Activated CD8-positive, alpha-beta T cell treated with anti-CD3 and anti-CD28 coated beads, Interleukin-2, amount 10 ng/mL, durations not matched to agents 7 days and 5 days (primary cell): ENCODE results near the gene GDF7. TPM values are rescaled to one million over a fixed set of nuclear protein-coding genes. Genes with fewer than 3 reads are reported as not detected.

Source experiments
- ATAC-seq: fragments of 150-1000 bp; cut with Tn5 transposase; one replicate; pipeline ENCODE4 v1.10.0; 2021; ENCODE audit warnings: moderate library complexity
- CTCF ChIA-PET: fragments of 350-600 bp; sonication (Branson Sonifier 250); formaldehyde crosslinking; loops from one replicate; lab custom pipeline; 2021; ENCODE audit warnings: antibody characterized with exemption; lab: Charles Lee
- POLR2A ChIA-PET: fragments of 350-600 bp; sonication (Branson Sonifier 250); formaldehyde crosslinking; loops from one replicate; lab custom pipeline; 2021; ENCODE audit warnings: antibody characterized with exemption; lab: Charles Lee
- DNase-seq: peaks from one replicate; pipeline ENCODE4 v3.0.0-alpha.2; 2020
- H3K27ac Mint-ChIP-seq: one replicate; pipeline ENCODE4 v1.8.0; 2021; ENCODE audit warnings: mild to moderate bottlenecking, mixed read lengths
- H3K27me3 Mint-ChIP-seq: one replicate; pipeline ENCODE4 v1.8.0; 2021; ENCODE audit warnings: low read depth, mixed read lengths
- H3K36me3 Mint-ChIP-seq: one replicate; pipeline ENCODE4 v1.8.0; 2021; ENCODE audit warnings: low read depth, mixed read lengths
- H3K4me1 Mint-ChIP-seq: one replicate; pipeline ENCODE4 v1.8.0; 2021; ENCODE audit warnings: low read depth, mixed read lengths
- H3K4me3 Mint-ChIP-seq: one replicate; pipeline ENCODE4 v1.8.0; 2021; ENCODE audit warnings: mild to moderate bottlenecking, mixed read lengths
- H3K9me3 Mint-ChIP-seq: one replicate; pipeline ENCODE4 v1.8.0; 2022; ENCODE audit warnings: mixed read lengths; ENCODE audit not compliant: insufficient read depth
- total RNA-seq, 2 experiments: library from RNA; stranded (reverse); gene quantifications; one replicate each; pipeline ENCODE4 v1.2.3, GENCODE V29; 2021

Gene GDF7
- total RNA-seq, 2 experiments from 2014 or later = not detected

- Mint-ChIP-seq H3K27me3 (no peaks in the 10 kb centered on the region), H3K27ac (no peak overlapping the region), H3K36me3 (no peaks in the 10 kb centered on the region), H3K4me1 (no peaks in the 10 kb centered on the region), H3K4me3 (no peak overlapping the region), H3K9me3 (no peaks in the 10 kb centered on the region)
- ChIA-PET POLR2A (interaction anchor here (1.1 kb wide), 1 partner anchor 10 kb away, joined by 3 read pairs; the partner anchor contains the start of gene HS1BP3), CTCF (interaction anchor here (1.4 to 6.0 kb wide), 4 partner anchors 21 to 197 kb away, joined by 5 to 35 read pairs (median 10); partner anchors contain the start of gene RHOB)
- ATAC-seq (no peak), DNase-seq (no peak)
Observed at GRCh38 chr2:20640411-20641122, 26.4 kb upstream of the GDF7 start.

GRCh38 chr2:20641123-20641985 is 25.6 kb upstream of the GDF7 start:
- no peak for ATAC-seq
- no peak overlapping the region for H3K4me3 Mint-ChIP-seq
- no peaks in the 10 kb centered on the region for H3K9me3 Mint-ChIP-seq
- H3K36me3 Mint-ChIP-seq = no peaks in the 10 kb centered on the region
- no peak for DNase-seq
- ChIA-PET POLR2A (no interaction called here), CTCF (interaction anchor here (1.0 to 6.0 kb wide), 13 partner anchors 10 to 315 kb away, joined by 3 to 60 read pairs (median 8); partner anchors contain the start of genes HS1BP3 and RHOB)
- no peaks in the 10 kb centered on the region for H3K4me1 Mint-ChIP-seq
- H3K27me3 Mint-ChIP-seq = no peaks in the 10 kb centered on the region
- H3K27ac Mint-ChIP-seq = no peak overlapping the region

GRCh38 chr2:20642055-20642971 is 24.6 kb upstream of the GDF7 start:
- no peaks in the 10 kb centered on the region for H3K9me3 Mint-ChIP-seq
- H3K27ac Mint-ChIP-seq = no peak overlapping the region
- peak; percentile 78 for DNase-seq
- CTCF ChIA-PET = interaction anchor here (0.6 to 6.0 kb wide), 32 partner anchors 9 to 337 kb away, joined by 3 to 60 read pairs (median 4); partner anchors contain the start of genes HS1BP3 and RHOB
- H3K36me3 Mint-ChIP-seq = no peaks in the 10 kb centered on the region
- H3K27me3 Mint-ChIP-seq = no peaks in the 10 kb centered on the region
- ATAC-seq = peak; percentile 97
- H3K4me1 Mint-ChIP-seq = no peaks in the 10 kb centered on the region
- POLR2A ChIA-PET = interaction anchor here (2.3 kb wide), 1 partner anchor 195 kb away, joined by 12 read pairs; the partner anchor contains the start of gene RHOB
- no peak overlapping the region for H3K4me3 Mint-ChIP-seq

- no peaks in the 10 kb centered on the region for H3K36me3 Mint-ChIP-seq
- ChIA-PET CTCF (interaction anchor here (0.6 to 6.0 kb wide), 30 partner anchors 8 to 338 kb away, joined by 3 to 60 read pairs (median 4); partner anchors contain the start of genes HS1BP3 and RHOB), POLR2A (interaction anchor here (2.3 kb wide), 1 partner anchor 196 kb away, joined by 12 read pairs; the partner anchor contains the start of gene RHOB)
- no peak overlapping the region for H3K4me3 Mint-ChIP-seq
- ATAC-seq = no peak
- H3K4me1 Mint-ChIP-seq = no peaks in the 10 kb centered on the region
- no peak for DNase-seq
- no peaks in the 10 kb centered on the region for H3K27me3 Mint-ChIP-seq
- no peak overlapping the region for H3K27ac Mint-ChIP-seq
- no peaks in the 10 kb centered on the region for H3K9me3 Mint-ChIP-seq
Observed at GRCh38 chr2:20643060-20643459, 23.9 kb upstream of the GDF7 start.

- no peak overlapping the region for H3K4me3 Mint-ChIP-seq
- ChIA-PET POLR2A (interaction anchor here (2.3 kb wide), 1 partner anchor 197 kb away, joined by 12 read pairs; the partner anchor contains the start of gene RHOB), CTCF (interaction anchor here (0.8 to 6.0 kb wide), 15 partner anchors 10 to 317 kb away, joined by 3 to 60 read pairs (median 6); partner anchors contain the start of gene RHOB)
- no peaks in the 10 kb centered on the region for H3K27me3 Mint-ChIP-seq
- H3K9me3 Mint-ChIP-seq = no peaks in the 10 kb centered on the region
- no peaks in the 10 kb centered on the region for H3K4me1 Mint-ChIP-seq
- no peaks in the 10 kb centered on the region for H3K36me3 Mint-ChIP-seq
- H3K27ac Mint-ChIP-seq = no peak overlapping the region
- DNase-seq (no peak), ATAC-seq (no peak)
Observed at GRCh38 chr2:20643826-20644225, 23.1 kb upstream of the GDF7 start.

- CTCF ChIA-PET = interaction anchor here (4.1 to 6.0 kb wide), 3 partner anchors 198 to 235 kb away, joined by 35 to 60 read pairs (median 49); partner anchors contain the start of gene RHOB
- Mint-ChIP-seq H3K9me3 (no peaks in the 10 kb centered on the region), H3K4me3 (no peak overlapping the region), H3K27ac (no peak overlapping the region), H3K27me3 (no peaks in the 10 kb centered on the region), H3K36me3 (no peaks in the 10 kb centered on the region), H3K4me1 (peaks cover 7% of the 10 kb centered on the region)
- POLR2A ChIA-PET = no interaction called here
- ATAC-seq (no peak), DNase-seq (no peak)
Observed at GRCh38 chr2:20645301-20645701, 21.6 kb upstream of the GDF7 start.

GRCh38 chr2:20645761-20646160 is 21.2 kb upstream of the GDF7 start:
- peaks cover 9% of the 10 kb centered on the region for H3K4me1 Mint-ChIP-seq
- DNase-seq (no peak), ATAC-seq (no peak)
- H3K9me3 Mint-ChIP-seq = no peaks in the 10 kb centered on the region
- H3K36me3 Mint-ChIP-seq = no peaks in the 10 kb centered on the region
- H3K4me3 Mint-ChIP-seq = no peak overlapping the region
- H3K27me3 Mint-ChIP-seq = no peaks in the 10 kb centered on the region
- CTCF ChIA-PET = interaction anchor here (1.5 to 2.0 kb wide), 2 partner anchors 202 to 234 kb away, joined by 3 to 7 read pairs; no protein-coding TSS in a partner anchor
- no peak overlapping the region for H3K27ac Mint-ChIP-seq
- POLR2A ChIA-PET = no interaction called here

- H3K36me3 Mint-ChIP-seq = no peaks in the 10 kb centered on the region
- no peaks in the 10 kb centered on the region for H3K9me3 Mint-ChIP-seq
- H3K27ac Mint-ChIP-seq = no peak overlapping the region
- H3K4me3 Mint-ChIP-seq = no peak overlapping the region
- CTCF ChIA-PET = interaction anchor here (1.5 to 2.0 kb wide), 2 partner anchors 202 to 235 kb away, joined by 3 to 7 read pairs; no protein-coding TSS in a partner anchor
- POLR2A ChIA-PET = no interaction called here
- H3K4me1 Mint-ChIP-seq = peaks cover 12% of the 10 kb centered on the region
- no peaks in the 10 kb centered on the region for H3K27me3 Mint-ChIP-seq
- DNase-seq (no peak), ATAC-seq (no peak)
Observed at GRCh38 chr2:20646446-20646845, 20.5 kb upstream of the GDF7 start.

- DNase-seq = no peak
- no peak overlapping the region for H3K27ac Mint-ChIP-seq
- no peaks in the 10 kb centered on the region for H3K27me3 Mint-ChIP-seq
- POLR2A ChIA-PET = no interaction called here
- H3K36me3 Mint-ChIP-seq = no peaks in the 10 kb centered on the region
- CTCF ChIA-PET = interaction anchor here (1.5 to 2.0 kb wide), 3 partner anchors 200 to 236 kb away, joined by 3 to 7 read pairs (median 7); partner anchors contain the start of gene RHOB
- H3K9me3 Mint-ChIP-seq = no peaks in the 10 kb centered on the region
- no peak overlapping the region for H3K4me3 Mint-ChIP-seq
- peaks cover 19% of the 10 kb centered on the region for H3K4me1 Mint-ChIP-seq
- ATAC-seq = no peak
Observed at GRCh38 chr2:20647211-20647610, 19.7 kb upstream of the GDF7 start.

- Mint-ChIP-seq H3K4me3 (no peak overlapping the region), H3K9me3 (no peaks in the 10 kb centered on the region), H3K4me1 (peaks cover 19% of the 10 kb centered on the region), H3K27ac (no peak overlapping the region), H3K27me3 (no peaks in the 10 kb centered on the region), H3K36me3 (no peaks in the 10 kb centered on the region)
- CTCF ChIA-PET = interaction anchor here (1.8 to 4.8 kb wide), 4 partner anchors 201 to 236 kb away, joined by 7 to 38 read pairs (median 22); partner anchors contain the start of gene RHOB
- POLR2A ChIA-PET = interaction anchor here (1.7 kb wide), 1 partner anchor 200 kb away, joined by 8 read pairs; the partner anchor contains the start of gene RHOB
- DNase-seq (no peak), ATAC-seq (no peak)
Observed at GRCh38 chr2:20647738-20648137, 19.2 kb upstream of the GDF7 start.
